Measurements from ENCODE around the gene TOB1.

DNA sequence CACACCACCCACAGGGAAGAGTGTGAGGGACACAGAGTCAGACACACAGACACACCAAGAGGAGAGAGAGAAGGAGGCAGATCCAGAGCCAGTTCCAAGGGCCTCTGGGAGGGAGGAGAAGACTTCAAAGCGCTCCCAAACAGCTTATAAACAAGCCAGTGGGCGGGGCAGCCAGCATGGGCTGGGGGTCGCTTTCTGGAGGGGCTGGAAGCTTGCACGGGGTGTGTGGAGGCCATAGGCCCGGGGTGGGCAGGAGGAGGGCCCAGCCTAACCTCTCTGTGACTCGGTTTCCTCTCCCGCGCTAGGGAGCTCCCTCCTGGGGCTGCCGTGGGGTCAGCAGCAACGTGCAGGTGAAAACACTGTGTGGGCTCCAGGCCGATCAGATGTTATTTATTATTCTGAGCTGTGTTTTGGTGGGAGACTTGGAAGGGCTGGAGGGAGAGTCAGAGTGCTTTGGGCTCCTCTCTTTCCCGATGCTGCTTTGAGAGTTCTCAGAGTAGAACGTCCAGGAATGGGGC, 33.2 kb downstream of the TOB1 start:
- TF ChIP-seq YY1 (IDR thresholded peaks at IDR 0.05; ENCODE audit: insufficient read depth, insufficient read length) (no peak), ZNF274 (IDR thresholded peaks at IDR 0.05; ENCODE audit: low read depth, low read length) (no peak)

Data from NT2/D1 (cell line).